HG03558 (cell line): ENCODE results near the gene PTN.

Experiments used
- ATAC-seq: cut with Tn5 transposase; IDR thresholded peaks from one replicate; pipeline ENCODE4 v1.9.1; 2021; ENCODE audit warnings: moderate number of reproducible peaks; ENCODE audit not compliant: unreplicated experiment; ENCODE audit errors: extremely low read depth

PTN gene

GRCh38 chr7:137343281-137343841 is at the start of gene PTN:
PTN (minus strand) TSS chr7:137343733; CDS start chr7:137254973, 88,760 bp downstream.
- ATAC-seq, result no peak

- no peak for ATAC-seq
Observed at GRCh38 chr7:137390076-137390475, 46.5 kb upstream of the PTN start.

- ATAC-seq, result no peak
Observed at GRCh38 chr7:137388916-137389315, 45.4 kb upstream of the PTN start.

- ATAC-seq, result no peak
Observed at GRCh38 chr7:137386966-137387365, 43.4 kb upstream of the PTN start.

GRCh38 chr7:137381045-137381444 is 37.5 kb upstream of the PTN start:
- ATAC-seq, result no peak

- ATAC-seq, result no peak
Observed at GRCh38 chr7:137373507-137373906, 30.0 kb upstream of the PTN start.

GRCh38 chr7:137371616-137372015 is 28.1 kb upstream of the PTN start:
- no peak for ATAC-seq

GRCh38 chr7:137366995-137367394 is 23.5 kb upstream of the PTN start:
- ATAC-seq, result no peak

GRCh38 chr7:137363683-137364082 is 20.1 kb upstream of the PTN start:
- ATAC-seq, result no peak

GRCh38 chr7:137360087-137360679 is 16.6 kb upstream of the PTN start:
- no peak for ATAC-seq

GRCh38 chr7:137354961-137355360 is 11.4 kb upstream of the PTN start:
- no peak for ATAC-seq

GRCh38 chr7:137354396-137354795 is 10.9 kb upstream of the PTN start:
- ATAC-seq, result no peak

- no peak for ATAC-seq
Observed at GRCh38 chr7:137351941-137352340, 8.4 kb upstream of the PTN start.

- no peak for ATAC-seq
Observed at GRCh38 chr7:137345799-137346449, 2.4 kb upstream of the PTN start.

GRCh38 chr7:137342828-137343261 is 688 bp downstream of the PTN start:
- no peak for ATAC-seq

- no peak for ATAC-seq
Observed at GRCh38 chr7:137342265-137342664, 1.3 kb downstream of the PTN start.

GRCh38 chr7:137337902-137338301 is 5.6 kb downstream of the PTN start:
- no peak for ATAC-seq

- ATAC-seq, result no peak
Observed at GRCh38 chr7:137335814-137336213, 7.7 kb downstream of the PTN start.

- ATAC-seq, result no peak
Observed at GRCh38 chr7:137331378-137331777, 12.2 kb downstream of the PTN start.

GRCh38 chr7:137329411-137329810 is 14.1 kb downstream of the PTN start:
- no peak for ATAC-seq

- ATAC-seq, result no peak
Observed at GRCh38 chr7:137328373-137329120, 15.0 kb downstream of the PTN start.
